ENCODE measurements around the gene SZT2.

SZT2 gene

DNA sequence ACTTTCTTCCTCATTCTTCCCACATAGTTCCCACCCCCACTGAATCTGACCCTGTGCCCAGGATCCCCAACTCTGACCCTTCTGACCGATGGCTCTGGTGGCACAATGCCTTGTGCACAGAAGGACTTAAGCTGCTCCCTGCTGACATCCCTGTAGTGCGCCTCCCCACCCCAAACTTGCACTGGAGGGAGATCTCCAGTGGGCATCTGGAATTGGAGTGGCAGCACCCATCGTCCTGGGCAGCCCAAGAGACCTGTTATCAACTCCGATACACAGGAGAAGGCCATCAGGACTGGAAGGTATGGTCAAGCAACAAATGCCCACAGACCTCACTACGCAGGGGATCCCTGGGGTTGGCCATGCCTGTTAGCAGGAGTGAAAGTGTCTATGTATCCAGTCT lies 43.1 kb upstream of the SZT2 start:
- TF ChIP-seq SIN3A (IDR thresholded peaks at IDR 0.05; ENCODE audit: borderline replicate concordance, insufficient read depth, low read length) (no peak), FOXP2 (optimal IDR thresholded peaks at IDR 0.05; ENCODE audit: borderline replicate concordance, extremely low read depth, extremely low read length, insufficient read depth) (no peak), POLR2AphosphoS5 (IDR thresholded peaks at IDR 0.05; ENCODE audit: low read depth, low read length) (no peak), TAF1 (IDR thresholded peaks at IDR 0.05; ENCODE audit: borderline replicate concordance, insufficient read depth, low read length) (no peak)
- TF ChIP-seq, protein P1, sequence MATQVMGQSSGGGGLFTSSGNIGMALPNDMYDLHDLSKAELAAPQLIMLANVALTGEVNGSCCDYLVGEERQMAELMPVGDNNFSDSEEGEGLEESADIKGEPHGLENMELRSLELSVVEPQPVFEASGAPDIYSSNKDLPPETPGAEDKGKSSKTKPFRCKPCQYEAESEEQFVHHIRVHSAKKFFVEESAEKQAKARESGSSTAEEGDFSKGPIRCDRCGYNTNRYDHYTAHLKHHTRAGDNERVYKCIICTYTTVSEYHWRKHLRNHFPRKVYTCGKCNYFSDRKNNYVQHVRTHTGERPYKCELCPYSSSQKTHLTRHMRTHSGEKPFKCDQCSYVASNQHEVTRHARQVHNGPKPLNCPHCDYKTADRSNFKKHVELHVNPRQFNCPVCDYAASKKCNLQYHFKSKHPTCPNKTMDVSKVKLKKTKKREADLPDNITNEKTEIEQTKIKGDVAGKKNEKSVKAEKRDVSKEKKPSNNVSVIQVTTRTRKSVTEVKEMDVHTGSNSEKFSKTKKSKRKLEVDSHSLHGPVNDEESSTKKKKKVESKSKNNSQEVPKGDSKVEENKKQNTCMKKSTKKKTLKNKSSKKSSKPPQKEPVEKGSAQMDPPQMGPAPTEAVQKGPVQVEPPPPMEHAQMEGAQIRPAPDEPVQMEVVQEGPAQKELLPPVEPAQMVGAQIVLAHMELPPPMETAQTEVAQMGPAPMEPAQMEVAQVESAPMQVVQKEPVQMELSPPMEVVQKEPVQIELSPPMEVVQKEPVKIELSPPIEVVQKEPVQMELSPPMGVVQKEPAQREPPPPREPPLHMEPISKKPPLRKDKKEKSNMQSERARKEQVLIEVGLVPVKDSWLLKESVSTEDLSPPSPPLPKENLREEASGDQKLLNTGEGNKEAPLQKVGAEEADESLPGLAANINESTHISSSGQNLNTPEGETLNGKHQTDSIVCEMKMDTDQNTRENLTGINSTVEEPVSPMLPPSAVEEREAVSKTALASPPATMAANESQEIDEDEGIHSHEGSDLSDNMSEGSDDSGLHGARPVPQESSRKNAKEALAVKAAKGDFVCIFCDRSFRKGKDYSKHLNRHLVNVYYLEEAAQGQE (IDR thresholded peaks at IDR 0.05; ENCODE audit: insufficient read depth in 1 of 2, low read depth in 2 of 2, low read length in 2 of 2) = no peak

DNA sequence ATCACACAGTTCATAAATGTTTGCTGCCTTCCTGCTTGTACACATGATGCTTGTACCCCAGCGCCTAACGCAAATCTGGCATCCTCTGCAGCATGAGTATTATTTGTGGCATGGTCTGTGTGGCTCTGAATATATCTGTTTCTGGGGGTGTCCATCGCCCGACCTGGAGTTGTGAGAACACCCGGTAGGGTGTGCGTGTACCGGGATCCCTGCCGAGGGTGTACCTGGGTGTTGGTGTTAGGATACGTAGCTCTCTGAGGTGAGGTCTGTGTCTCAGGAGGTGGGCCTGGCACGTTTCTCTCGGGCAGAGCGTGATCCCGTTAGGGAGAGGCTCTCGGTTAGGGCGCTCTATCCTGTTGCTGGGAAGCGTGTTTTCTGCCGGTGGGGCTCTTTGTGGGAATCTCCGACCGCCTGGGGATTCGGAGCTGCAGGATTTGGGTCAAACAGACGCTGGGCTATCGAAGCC lies 41.3 kb upstream of the SZT2 start:
- TF ChIP-seq TAF1 (IDR thresholded peaks at IDR 0.05; ENCODE audit: borderline replicate concordance, insufficient read depth, low read length) = no peak
- no peak for TF ChIP-seq FOXP2 (optimal IDR thresholded peaks at IDR 0.05; ENCODE audit: borderline replicate concordance, extremely low read depth, extremely low read length, insufficient read depth)
- TF ChIP-seq, protein P1 (IDR thresholded peaks at IDR 0.05; ENCODE audit: insufficient read depth in 1 of 2, low read depth in 2 of 2, low read length in 2 of 2) = no peak
- TF ChIP-seq POLR2AphosphoS5 (IDR thresholded peaks at IDR 0.05; ENCODE audit: low read depth, low read length) = no peak
- no peak for TF ChIP-seq SIN3A (IDR thresholded peaks at IDR 0.05; ENCODE audit: borderline replicate concordance, insufficient read depth, low read length)

DNA sequence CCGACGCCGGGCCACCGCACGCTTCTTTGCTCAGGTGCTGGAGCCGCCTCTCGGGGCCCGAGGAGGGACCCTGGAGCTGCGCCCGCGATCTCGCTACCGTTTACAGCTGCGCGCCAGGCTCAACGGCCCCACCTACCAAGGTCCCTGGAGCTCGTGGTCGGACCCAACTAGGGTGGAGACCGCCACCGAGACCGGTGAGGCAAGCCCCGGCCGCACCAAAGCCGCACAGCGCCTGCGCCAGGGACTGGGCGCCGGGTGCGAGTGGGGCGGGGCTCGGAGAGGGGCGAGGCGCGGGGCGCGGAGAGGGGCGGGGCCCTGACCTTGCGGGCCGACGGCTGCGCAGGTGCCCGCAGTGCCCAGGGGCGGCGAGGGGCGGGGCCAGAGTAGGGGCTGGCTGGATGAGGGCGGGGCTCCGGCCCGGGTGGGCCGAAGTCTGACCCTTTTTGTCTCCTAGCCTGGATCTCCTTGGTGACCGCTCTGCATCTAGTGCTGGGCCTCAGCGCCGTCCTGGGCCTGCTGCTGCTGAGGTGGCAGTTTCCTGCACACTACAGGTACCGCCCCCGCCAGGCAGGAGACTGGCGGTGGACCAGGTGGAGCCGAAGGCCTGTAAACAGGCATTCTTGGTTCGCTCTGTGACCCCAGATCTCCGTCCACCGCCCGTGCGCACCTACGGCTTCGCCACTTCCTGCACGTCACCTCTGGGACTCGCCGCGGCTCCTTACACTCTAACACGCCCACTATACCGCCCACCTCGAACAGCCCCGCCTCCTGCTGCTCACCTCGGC lies 40.7 kb upstream of the SZT2 start:
- TF ChIP-seq FOXP2 (optimal IDR thresholded peaks at IDR 0.05; ENCODE audit: borderline replicate concordance, extremely low read depth, extremely low read length, insufficient read depth) (no peak), TAF1 (IDR thresholded peaks at IDR 0.05; ENCODE audit: borderline replicate concordance, insufficient read depth, low read length) (no peak), SIN3A (IDR thresholded peaks at IDR 0.05; ENCODE audit: borderline replicate concordance, insufficient read depth, low read length) (no peak), POLR2AphosphoS5 (IDR thresholded peaks at IDR 0.05; ENCODE audit: low read depth, low read length) (no peak)
- TF ChIP-seq, protein P1 (IDR thresholded peaks at IDR 0.05; ENCODE audit: insufficient read depth in 1 of 2, low read depth in 2 of 2, low read length in 2 of 2) = no peak

DNA sequence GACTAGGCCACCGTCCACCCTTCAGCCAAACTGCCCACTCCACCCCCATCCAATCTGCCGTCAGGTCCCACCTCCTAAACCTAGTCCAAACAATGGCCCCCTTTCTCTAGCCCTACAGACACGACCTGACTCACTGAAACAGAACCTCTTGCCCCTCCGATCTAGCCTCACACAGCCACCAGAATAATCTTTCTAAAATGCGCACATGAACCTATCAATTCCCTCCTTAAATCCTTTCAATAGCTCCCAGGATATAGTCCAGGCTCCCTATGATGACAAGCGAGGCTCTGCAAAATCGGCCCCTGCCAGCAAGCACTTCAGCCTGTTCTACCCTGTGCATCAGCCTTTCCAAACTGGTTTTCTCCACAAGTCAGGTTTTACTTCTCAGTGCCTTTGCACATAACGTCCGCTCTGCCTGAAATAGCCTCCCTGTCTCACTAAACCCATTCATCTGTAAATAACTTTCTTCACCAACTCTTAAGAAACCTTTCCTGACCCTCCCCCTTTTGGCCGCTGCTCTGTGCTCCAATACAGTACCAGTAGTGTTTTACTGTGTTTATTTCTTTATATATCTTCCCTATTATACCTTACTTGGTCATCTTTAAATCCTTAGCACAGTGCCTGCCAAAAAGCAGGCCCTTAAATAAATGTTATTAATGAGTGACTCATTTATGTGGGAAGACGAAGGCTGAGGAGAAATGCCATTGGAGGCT lies 39.9 kb upstream of the SZT2 start:
- TF ChIP-seq, protein P1 (IDR thresholded peaks at IDR 0.05; ENCODE audit: insufficient read depth in 1 of 2, low read depth in 2 of 2, low read length in 2 of 2) = no peak
- TF ChIP-seq TAF1 (IDR thresholded peaks at IDR 0.05; ENCODE audit: borderline replicate concordance, insufficient read depth, low read length) = no peak
- TF ChIP-seq FOXP2 (optimal IDR thresholded peaks at IDR 0.05; ENCODE audit: borderline replicate concordance, extremely low read depth, extremely low read length, insufficient read depth) = no peak
- TF ChIP-seq POLR2AphosphoS5 (IDR thresholded peaks at IDR 0.05; ENCODE audit: low read depth, low read length) = no peak
- no peak for TF ChIP-seq SIN3A (IDR thresholded peaks at IDR 0.05; ENCODE audit: borderline replicate concordance, insufficient read depth, low read length)
